K562 (cell line): ENCODE data around the gene RHOV. TPM values are rescaled to one million over a fixed set of nuclear protein-coding genes. Genes with fewer than 3 reads are reported as not detected.

Source experiments
- ARID1B ChIP-seq: fragments of 450-650 bp; IDR thresholded peaks from 2 replicates; pipeline ENCODE4 v1.6.1; 2016; ENCODE audit warnings: antibody characterized with exemption, mild to moderate bottlenecking, inconsistent platforms
- BMI1 ChIP-seq: fragments of 150-350 bp; IDR thresholded peaks from 2 replicates; pipeline ENCODE4 v1.6.1; 2014; ENCODE audit warnings: low read length
- CBX1 ChIP-seq: sonication (generic); IDR thresholded peaks from 2 replicates; pipeline ENCODE4 v1.6.1; 2016; ENCODE audit warnings: antibody characterized with exemption, low read depth, mild to moderate bottlenecking
- CHD1 ChIP-seq: fragments of 200-600 bp; sonication (generic); IDR thresholded peaks from one replicate; pipeline ENCODE4 v1.6.1; 2012; ENCODE audit warnings: mild to moderate bottlenecking, moderate library complexity, low read length, inconsistent platforms
- RBM14 ChIP-seq: fragments of 200-400 bp; formaldehyde crosslinking; IDR thresholded peaks from 2 replicates; pipeline ENCODE4 v1.6.1; 2018; ENCODE audit warnings: low read depth, mild to moderate bottlenecking, low read length, moderate library complexity, borderline replicate concordance; ENCODE audit not compliant: insufficient read depth
- SMAD2 ChIP-seq: fragments of 150-350 bp; IDR thresholded peaks from 2 replicates; pipeline ENCODE4 v1.6.1; 2014; ENCODE audit warnings: low read depth, mild to moderate bottlenecking, low read length
- THAP7 ChIP-seq: fragments of 250-450 bp; sonication (Bioruptor Pico); IDR thresholded peaks from 2 replicates; pipeline ENCODE4 v1.5.0; 2021
- polyA plus RNA-seq, 8 experiments: library from polyadenylated mRNA; depleted of rRNA in 4 of 8; stranded (reverse) in 5 of 8; unstranded in 3 of 8; fragments of >200 nt; fragmentation: Nextera tagmentation in 2 of 8; fragmentation: Illumina TruSeq in 1 of 8; extraction: Ambion mirVana in 2 of 8; extraction: Trizol in 1 of 8; gene quantifications; 2 replicates each; pipeline versions ENCODE4 v1.2.1 to v1.2.3, GENCODE V29; 2011 to 2014; ENCODE audit warnings: inconsistent platforms in 1 of 8, missing spikeins in 1 of 8
- total RNA-seq, 7 experiments: library from RNA; depleted of rRNA in 6 of 7; stranded (reverse); fragments of >200 nt in 6 of 7; fragmentation: Illumina TruSeq in 2 of 7; extraction: Trizol in 2 of 7; gene quantifications; 2 replicates each; pipeline versions ENCODE4 v1.2.1 to v1.2.3, GENCODE V29; 2011 to 2021; ENCODE audit warnings: low replicate concordance in 1 of 7
- TF ChIP-seq, protein P1 (sequence below): fragments of 150-350 bp; IDR thresholded peaks from 2 replicates; pipeline ENCODE4 v1.6.1; 2014; ENCODE audit warnings: low read depth, mild to moderate bottlenecking, low read length, borderline replicate concordance

The RHOV gene
- total and polyA plus RNA-seq, 9 of the 15 experiments (the other 6 are each of a cell fraction or from before 2014, with no cell fraction given): 0.08 to 2.0 (median 1.1) TPM

GRCh38 chr15:40873694-40874561 lies at the start of gene RHOV (continued):
- TF ChIP-seq RBM14: 0 out of 2 replicates have a peak, but pooled peaks have one; percentile 41
- no peak for TF ChIP-seq THAP7 (CRISPR knock-in tag)
- 0 out of 2 replicates have a peak, but pooled peaks have one; percentile 17 for TF ChIP-seq ARID1B
- TF ChIP-seq BMI1: no peak
- no peak for TF ChIP-seq SMAD2
- TF ChIP-seq, protein P1, sequence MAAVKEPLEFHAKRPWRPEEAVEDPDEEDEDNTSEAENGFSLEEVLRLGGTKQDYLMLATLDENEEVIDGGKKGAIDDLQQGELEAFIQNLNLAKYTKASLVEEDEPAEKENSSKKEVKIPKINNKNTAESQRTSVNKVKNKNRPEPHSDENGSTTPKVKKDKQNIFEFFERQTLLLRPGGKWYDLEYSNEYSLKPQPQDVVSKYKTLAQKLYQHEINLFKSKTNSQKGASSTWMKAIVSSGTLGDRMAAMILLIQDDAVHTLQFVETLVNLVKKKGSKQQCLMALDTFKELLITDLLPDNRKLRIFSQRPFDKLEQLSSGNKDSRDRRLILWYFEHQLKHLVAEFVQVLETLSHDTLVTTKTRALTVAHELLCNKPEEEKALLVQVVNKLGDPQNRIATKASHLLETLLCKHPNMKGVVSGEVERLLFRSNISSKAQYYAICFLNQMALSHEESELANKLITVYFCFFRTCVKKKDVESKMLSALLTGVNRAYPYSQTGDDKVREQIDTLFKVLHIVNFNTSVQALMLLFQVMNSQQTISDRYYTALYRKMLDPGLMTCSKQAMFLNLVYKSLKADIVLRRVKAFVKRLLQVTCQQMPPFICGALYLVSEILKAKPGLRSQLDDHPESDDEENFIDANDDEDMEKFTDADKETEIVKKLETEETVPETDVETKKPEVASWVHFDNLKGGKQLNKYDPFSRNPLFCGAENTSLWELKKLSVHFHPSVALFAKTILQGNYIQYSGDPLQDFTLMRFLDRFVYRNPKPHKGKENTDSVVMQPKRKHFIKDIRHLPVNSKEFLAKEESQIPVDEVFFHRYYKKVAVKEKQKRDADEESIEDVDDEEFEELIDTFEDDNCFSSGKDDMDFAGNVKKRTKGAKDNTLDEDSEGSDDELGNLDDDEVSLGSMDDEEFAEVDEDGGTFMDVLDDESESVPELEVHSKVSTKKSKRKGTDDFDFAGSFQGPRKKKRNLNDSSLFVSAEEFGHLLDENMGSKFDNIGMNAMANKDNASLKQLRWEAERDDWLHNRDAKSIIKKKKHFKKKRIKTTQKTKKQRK: no peak
- TF ChIP-seq CBX1: no peak
- TF ChIP-seq CHD1: no peak
